GM10266 (cell line): ENCODE measurements around the gene ZNF777.

Source experiments
- DNase-seq: peaks from one replicate; pipeline ENCODE4 v3.0.0; 2012; ENCODE audit errors: extremely low spot score
- CTCF ChIP-seq: IDR thresholded peaks from 2 replicates; pipeline ENCODE4 v1.5.1; 2012; ENCODE audit warnings: mild to moderate bottlenecking, low read depth; ENCODE audit not compliant: control insufficient read depth, insufficient read depth; ENCODE audit errors: missing control alignments

The ZNF777 gene

GRCh38 chr7:149457766-149458165 lies 3.1 kb downstream of the ZNF777 start:
- TF ChIP-seq CTCF: no peak
- no peak for DNase-seq

GRCh38 chr7:149456506-149457421 lies 4.1 kb downstream of the ZNF777 start:
- no peak for DNase-seq
- no peak for TF ChIP-seq CTCF

- DNase-seq: no peak
- no peak for TF ChIP-seq CTCF
Measured at GRCh38 chr7:149455175-149455950, 5.5 kb downstream of the ZNF777 start.

GRCh38 chr7:149454750-149455149 lies 6.1 kb downstream of the ZNF777 start:
- no peak for TF ChIP-seq CTCF
- no peak for DNase-seq

GRCh38 chr7:149454006-149454405 lies 6.9 kb downstream of the ZNF777 start:
- no peak for TF ChIP-seq CTCF
- no peak for DNase-seq

- no peak for TF ChIP-seq CTCF
- no peak for DNase-seq
Measured at GRCh38 chr7:149450821-149451220, 10.0 kb downstream of the ZNF777 start.

GRCh38 chr7:149449897-149450296 lies 11.0 kb downstream of the ZNF777 start:
- TF ChIP-seq CTCF: no peak
- DNase-seq: no peak
